Measurements from ENCODE around the gene LTO1. TPM values are rescaled to one million over a fixed set of nuclear protein-coding genes. Genes with fewer than 3 reads are reported as not detected.

LTO1 gene
- total RNA-seq = 35.2 TPM

GRCh38 chr11:69674886-69675714 lies at the start of gene LTO1:
Gene LTO1, minus strand, starts transcription at chr11:69675353. Its CDS starts 114 bp downstream, at chr11:69675239.
- peak; percentile 98 for DNase-seq (ENCODE audit: low spot score)
- peak; percentile 99 for ATAC-seq
- intact Hi-C loops (cut with DNase I) = loop anchor here (5.0 kb wide), 1 partner anchor 573 kb away; no protein-coding TSS in a partner anchor

- intact Hi-C loops (cut with DNase I) = no loop called here
- ATAC-seq (no peak), DNase-seq (ENCODE audit: low spot score) (no peak)
Observed at GRCh38 chr11:69721745-69722144, 46.6 kb upstream of the LTO1 start.

- intact Hi-C loops (cut with DNase I) = no loop called here
- ATAC-seq (no peak), DNase-seq (ENCODE audit: low spot score) (no peak)
Observed at GRCh38 chr11:69721106-69721505, 46.0 kb upstream of the LTO1 start.

GRCh38 chr11:69718912-69719311 lies 43.8 kb upstream of the LTO1 start:
- intact Hi-C loops (cut with DNase I) = no loop called here
- DNase-seq (ENCODE audit: low spot score) (no peak), ATAC-seq (no peak)

- intact Hi-C loops (cut with DNase I) = no loop called here
- ATAC-seq = no peak
Observed at GRCh38 chr11:69718147-69718546, 43.0 kb upstream of the LTO1 start.

GRCh38 chr11:69716891-69717747 lies 42.0 kb upstream of the LTO1 start:
- DNase-seq (ENCODE audit: low spot score) (no peak), ATAC-seq (no peak)
- intact Hi-C loops (cut with DNase I) = no loop called here

More at GRCh38 chr11:69718147-69718546, 43.0 kb upstream of the LTO1 start:
- DNase-seq (ENCODE audit: low spot score) = no peak

- DNase-seq (ENCODE audit: low spot score) (no peak), ATAC-seq (no peak)
- intact Hi-C loops (cut with DNase I) = no loop called here
Observed at GRCh38 chr11:69716099-69716498, 40.9 kb upstream of the LTO1 start.

- intact Hi-C loops (cut with DNase I) = no loop called here
- DNase-seq (ENCODE audit: low spot score) (no peak), ATAC-seq (no peak)
Observed at GRCh38 chr11:69715446-69715845, 40.3 kb upstream of the LTO1 start.

GRCh38 chr11:69711822-69712801 lies 37.0 kb upstream of the LTO1 start:
- DNase-seq (ENCODE audit: low spot score) = no peak
- intact Hi-C loops (cut with DNase I) = no loop called here
- ATAC-seq = no peak

- intact Hi-C loops (cut with DNase I) = loop anchor here (10.0 kb wide), 1 partner anchor 176 kb away; no protein-coding TSS in a partner anchor
- ATAC-seq (no peak), DNase-seq (ENCODE audit: low spot score) (no peak)
Observed at GRCh38 chr11:69708736-69709401, 33.7 kb upstream of the LTO1 start.

GRCh38 chr11:69707176-69707575 lies 32.0 kb upstream of the LTO1 start:
- ATAC-seq = no peak
- intact Hi-C loops (cut with DNase I) = loop anchor here (10.0 kb wide), 1 partner anchor 178 kb away; no protein-coding TSS in a partner anchor
- no peak for DNase-seq (ENCODE audit: low spot score)

GRCh38 chr11:69705901-69706787 lies 31.0 kb upstream of the LTO1 start:
- no peak for ATAC-seq
- no peak for DNase-seq (ENCODE audit: low spot score)
- intact Hi-C loops (cut with DNase I) = loop anchor here (10.0 kb wide), 1 partner anchor 179 kb away; no protein-coding TSS in a partner anchor

GRCh38 chr11:69705351-69705811 lies 30.2 kb upstream of the LTO1 start:
- ATAC-seq (no peak), DNase-seq (ENCODE audit: low spot score) (no peak)
- intact Hi-C loops (cut with DNase I) = loop anchor here (10.0 kb wide), 1 partner anchor 179 kb away; no protein-coding TSS in a partner anchor

GRCh38 chr11:69704508-69705253 lies 29.5 kb upstream of the LTO1 start:
- no peak for DNase-seq (ENCODE audit: low spot score)
- intact Hi-C loops (cut with DNase I) = loop anchor here (10.0 kb wide), 1 partner anchor 180 kb away; no protein-coding TSS in a partner anchor
- ATAC-seq = no peak

- intact Hi-C loops (cut with DNase I) = loop anchor here (10.0 kb wide), 1 partner anchor 181 kb away; no protein-coding TSS in a partner anchor
- ATAC-seq (no peak), DNase-seq (ENCODE audit: low spot score) (no peak)
Observed at GRCh38 chr11:69703768-69704507, 28.8 kb upstream of the LTO1 start, which contains the start of gene FGF19. Gene FGF19, minus strand, starts transcription at chr11:69704022. Its CDS starts 146 bp downstream, at chr11:69703876.

Data from sciatic nerve (tissue), 2 donors.